Bronchial epithelial cell (primary cell): Measurements from ENCODE around the gene NOSTRIN. TPM values are rescaled to one million over a fixed set of nuclear protein-coding genes. Genes with fewer than 3 reads are reported as not detected.

Experiments used
- DNase-seq: peaks from one replicate; pipeline ENCODE4 v3.0.0-alpha.2; 2010; ENCODE audit warnings: low read depth
- FAIRE-seq: peaks from 2 replicates; lab custom pipeline; 2011; peaks lifted over from hg19 to GRCh38; lab: Jason Lieb, UNC
- H3K27me3 ChIP-seq: 2 replicates; pipeline ENCODE4 v1.5.1; 2011; ENCODE audit warnings: low read length; ENCODE audit not compliant: control insufficient read depth, insufficient read depth
- H3K36me3 ChIP-seq: 2 replicates; pipeline ENCODE4 v1.5.1; 2011; ENCODE audit warnings: low read length; ENCODE audit not compliant: control insufficient read depth, insufficient read depth
- H3K4me3 ChIP-seq: 2 replicates; pipeline ENCODE4 v1.5.1; 2011; ENCODE audit warnings: mild to moderate bottlenecking, low read depth, low read length, control low read depth
- CTCF ChIP-seq: IDR thresholded peaks from 2 replicates; pipeline ENCODE4 v1.5.1; 2011; ENCODE audit warnings: mild to moderate bottlenecking, moderate library complexity, low read length, control low read depth, inconsistent platforms; ENCODE audit not compliant: insufficient read depth, severe bottlenecking
- total RNA-seq: library from RNA; depleted of rRNA; stranded (reverse); fragments of >200 nt; gene quantifications from 2 replicates; pipeline ENCODE4 v1.2.1, GENCODE V29; 2014

Gene NOSTRIN
- total RNA-seq, 1 donor from 2014 or later, result 0.26 TPM

GRCh38 chr2:168913495-168913894 is 111.1 kb downstream of the NOSTRIN start:
- DNase-seq (no peak), FAIRE-seq (no peak)
- no peaks in the 10 kb centered on the region for H3K36me3 ChIP-seq
- no peak for TF ChIP-seq CTCF
- H3K27me3 ChIP-seq, result peaks cover 11% of the 10 kb centered on the region
- H3K4me3 ChIP-seq, result no peak overlapping the region

Other genes starting within 250 kb of the NOSTRIN start
- gene SPC25, start 87.8 kb downstream of the NOSTRIN start, total RNA-seq, result 0.13 TPM in 1 of 2 replicates, not detected in the other
- gene G6PC2, start 98.7 kb downstream of the NOSTRIN start, total RNA-seq, result not detected in 2 replicates
- gene ABCB11, start 228.7 kb downstream of the NOSTRIN start, total RNA-seq, result 0.26 TPM in 2 replicates